Measurements from ENCODE around the gene NUP188.

Gene NUP188, protein sequence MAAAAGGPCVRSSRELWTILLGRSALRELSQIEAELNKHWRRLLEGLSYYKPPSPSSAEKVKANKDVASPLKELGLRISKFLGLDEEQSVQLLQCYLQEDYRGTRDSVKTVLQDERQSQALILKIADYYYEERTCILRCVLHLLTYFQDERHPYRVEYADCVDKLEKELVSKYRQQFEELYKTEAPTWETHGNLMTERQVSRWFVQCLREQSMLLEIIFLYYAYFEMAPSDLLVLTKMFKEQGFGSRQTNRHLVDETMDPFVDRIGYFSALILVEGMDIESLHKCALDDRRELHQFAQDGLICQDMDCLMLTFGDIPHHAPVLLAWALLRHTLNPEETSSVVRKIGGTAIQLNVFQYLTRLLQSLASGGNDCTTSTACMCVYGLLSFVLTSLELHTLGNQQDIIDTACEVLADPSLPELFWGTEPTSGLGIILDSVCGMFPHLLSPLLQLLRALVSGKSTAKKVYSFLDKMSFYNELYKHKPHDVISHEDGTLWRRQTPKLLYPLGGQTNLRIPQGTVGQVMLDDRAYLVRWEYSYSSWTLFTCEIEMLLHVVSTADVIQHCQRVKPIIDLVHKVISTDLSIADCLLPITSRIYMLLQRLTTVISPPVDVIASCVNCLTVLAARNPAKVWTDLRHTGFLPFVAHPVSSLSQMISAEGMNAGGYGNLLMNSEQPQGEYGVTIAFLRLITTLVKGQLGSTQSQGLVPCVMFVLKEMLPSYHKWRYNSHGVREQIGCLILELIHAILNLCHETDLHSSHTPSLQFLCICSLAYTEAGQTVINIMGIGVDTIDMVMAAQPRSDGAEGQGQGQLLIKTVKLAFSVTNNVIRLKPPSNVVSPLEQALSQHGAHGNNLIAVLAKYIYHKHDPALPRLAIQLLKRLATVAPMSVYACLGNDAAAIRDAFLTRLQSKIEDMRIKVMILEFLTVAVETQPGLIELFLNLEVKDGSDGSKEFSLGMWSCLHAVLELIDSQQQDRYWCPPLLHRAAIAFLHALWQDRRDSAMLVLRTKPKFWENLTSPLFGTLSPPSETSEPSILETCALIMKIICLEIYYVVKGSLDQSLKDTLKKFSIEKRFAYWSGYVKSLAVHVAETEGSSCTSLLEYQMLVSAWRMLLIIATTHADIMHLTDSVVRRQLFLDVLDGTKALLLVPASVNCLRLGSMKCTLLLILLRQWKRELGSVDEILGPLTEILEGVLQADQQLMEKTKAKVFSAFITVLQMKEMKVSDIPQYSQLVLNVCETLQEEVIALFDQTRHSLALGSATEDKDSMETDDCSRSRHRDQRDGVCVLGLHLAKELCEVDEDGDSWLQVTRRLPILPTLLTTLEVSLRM (N-terminal part only)

DNA sequence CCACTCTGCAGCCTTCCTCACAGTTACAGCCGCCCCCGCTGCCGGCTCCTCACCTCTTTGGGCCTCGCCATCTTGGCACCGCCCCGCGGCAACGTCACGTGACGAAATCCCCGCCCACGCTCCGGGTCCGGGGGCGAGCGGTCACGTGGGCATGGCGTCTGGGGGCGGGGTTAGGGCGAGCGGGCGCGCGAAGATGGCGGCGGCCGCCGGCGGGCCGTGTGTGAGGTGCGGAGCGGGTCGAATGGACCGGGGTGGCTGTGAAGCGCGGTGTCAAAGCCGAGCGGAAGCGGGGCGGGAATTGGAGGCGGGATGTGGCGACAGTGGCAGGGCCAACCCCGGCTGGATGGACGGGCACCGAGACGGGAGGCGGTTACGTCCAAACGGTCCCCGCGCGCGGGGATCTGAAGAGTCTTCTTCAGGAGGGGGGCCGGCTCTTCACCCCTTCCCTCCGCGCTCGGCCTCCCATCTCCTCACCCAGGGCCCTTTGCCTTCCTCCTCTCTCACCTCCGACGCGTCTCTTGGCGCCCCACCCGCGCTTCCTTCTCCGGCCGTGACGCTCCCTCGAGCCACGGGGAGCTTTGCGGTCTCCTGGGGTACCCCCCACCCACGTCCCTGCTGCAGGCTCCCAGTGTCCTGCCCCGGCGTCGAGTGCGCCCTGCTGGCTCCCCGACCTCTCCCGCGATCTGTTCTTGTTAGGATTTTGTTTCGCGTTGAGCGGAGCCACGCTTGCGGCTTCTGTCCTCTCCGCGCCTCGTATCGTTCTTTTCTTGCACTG, at the start of gene NUP188, which contains the start of gene DOLK:
NUP188 (plus strand) TSS at position 173 of the 775 bp plus-strand sequence; CDS start at position 194, 21 bp downstream.
DOLK (minus strand) TSS at position 77 of the 775 bp plus-strand sequence. CDS start 300 bp downstream, outside the sequence.
- intact Hi-C loops (cut with DNase I), result loop anchor here (5.0 kb wide), 1 partner anchor 90 kb away; the partner anchor contains the start of gene MIGA2

DNA sequence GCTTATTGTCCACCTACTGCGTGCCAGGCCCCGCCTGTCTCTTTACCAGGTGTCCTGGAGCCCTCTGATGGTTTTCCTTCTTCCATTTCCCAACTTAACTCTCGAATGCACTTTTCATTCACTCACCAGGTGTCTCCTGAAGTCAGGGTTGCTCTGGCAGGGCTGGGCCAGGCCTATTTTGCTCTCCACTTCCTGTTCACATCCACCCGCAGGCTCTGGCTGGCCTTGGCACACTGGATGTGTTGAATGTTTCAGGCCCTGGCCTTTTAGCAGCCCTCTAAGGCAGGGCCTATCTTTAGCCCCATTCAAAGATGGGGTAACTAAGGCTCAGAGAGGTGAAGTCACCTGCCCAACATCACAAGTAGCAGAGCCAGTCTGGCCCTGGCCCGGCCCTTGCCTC, 49.1 kb upstream of the NUP188 start:
- intact Hi-C loops (cut with DNase I), result no loop called here
- DNase-seq, result no peak

More for the DNA sequence above, at the start of gene NUP188, which contains the start of gene DOLK:
- DNase-seq, result peak; percentile 94 to 99 (median 98)

DNA sequence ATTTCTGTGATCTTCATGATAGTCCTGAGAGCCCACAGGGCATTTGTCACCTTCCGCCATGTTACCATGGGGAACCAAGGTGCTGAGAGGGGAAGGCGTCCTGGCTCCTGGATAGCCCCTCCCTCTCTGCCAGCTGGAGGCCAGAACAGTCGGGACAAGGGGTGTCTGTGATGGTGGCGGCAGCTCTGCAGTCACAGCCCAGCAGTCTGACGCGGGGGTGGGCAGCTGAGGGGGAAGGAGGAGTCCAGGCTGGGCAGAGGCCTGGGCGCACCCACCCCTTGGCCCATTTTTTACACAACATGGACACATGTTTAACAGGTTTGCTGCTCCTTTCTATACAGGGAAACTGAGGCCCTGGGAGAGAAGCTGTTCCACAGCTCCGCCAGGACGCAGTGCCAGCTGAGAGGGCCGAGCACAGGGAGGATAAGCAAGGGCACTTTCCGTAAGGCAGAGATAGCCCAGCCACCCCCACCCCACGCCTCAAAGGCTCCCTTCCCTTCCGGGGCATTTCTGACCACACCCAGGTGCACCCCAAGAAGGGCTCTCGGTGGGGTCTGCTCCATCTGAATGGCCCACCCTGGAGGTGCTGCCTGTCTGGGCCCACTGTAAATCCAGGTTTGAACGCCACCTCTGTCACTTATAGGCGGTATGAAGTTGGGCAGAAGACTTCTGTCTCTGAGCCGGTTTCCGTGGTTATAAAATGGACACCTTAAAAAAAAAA, 48.5 kb upstream of the NUP188 start:
- peak in 3 of 10 donors; percentile 35 to 86 (median 46) for DNase-seq
- intact Hi-C loops (cut with DNase I), result no loop called here

DNA sequence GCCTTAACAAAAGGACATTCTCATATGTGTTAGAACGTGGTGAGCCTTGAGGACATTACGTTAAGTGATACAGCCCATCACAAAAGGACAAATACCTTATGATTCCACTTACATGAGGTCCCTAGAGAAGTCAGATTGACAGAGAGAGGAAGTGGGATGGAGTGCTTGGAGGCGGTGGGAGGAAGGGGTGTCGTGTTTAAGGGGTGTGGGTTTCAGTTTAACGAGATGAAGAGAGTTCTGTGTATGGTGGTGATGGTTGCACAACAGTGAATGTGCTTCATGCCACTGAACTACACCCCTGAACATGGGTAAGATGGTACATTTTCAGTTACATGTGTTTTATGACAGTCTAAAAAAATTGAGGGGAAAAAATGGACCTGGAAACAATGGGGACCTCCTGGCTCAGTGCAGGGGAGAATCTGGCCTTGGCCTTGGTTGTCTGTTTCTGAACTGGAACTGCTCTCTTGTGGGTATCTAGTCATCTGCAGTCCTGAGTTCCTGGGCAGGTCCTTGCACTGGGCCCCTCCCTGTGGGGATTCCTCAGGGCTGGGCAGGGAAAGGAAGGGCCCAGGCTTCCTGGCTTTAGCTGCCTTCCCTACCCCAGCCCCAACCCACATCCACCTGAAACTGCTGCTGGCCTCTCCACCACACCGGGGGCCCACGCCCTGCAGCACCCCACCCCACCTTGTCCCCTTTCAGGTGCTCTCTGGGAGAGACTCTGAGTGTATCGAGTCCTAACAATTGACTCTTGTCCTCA, 47.8 kb upstream of the NUP188 start:
- intact Hi-C loops (cut with DNase I), result no loop called here
- DNase-seq, result no peak

DNA sequence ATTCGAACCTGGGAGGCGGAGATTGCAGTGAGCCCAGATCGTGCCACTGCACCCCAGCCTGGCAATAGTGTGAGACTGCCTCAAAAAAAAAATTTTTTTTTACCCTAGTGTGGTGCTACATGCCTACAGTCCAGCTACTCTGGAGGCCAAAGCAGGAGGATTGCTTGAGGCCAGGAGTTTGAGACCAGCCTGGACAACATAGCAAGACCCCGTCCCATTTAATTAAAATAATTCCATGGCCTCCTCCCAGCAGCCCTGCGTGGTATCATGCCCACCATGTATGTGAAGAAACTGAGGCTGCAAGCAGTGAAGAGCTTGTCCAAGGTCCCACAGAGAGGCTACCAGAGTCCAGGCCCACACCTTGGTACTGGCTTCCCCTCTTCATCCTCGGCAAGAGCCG, 46.1 kb upstream of the NUP188 start:
- no peak for DNase-seq
- intact Hi-C loops (cut with DNase I), result no loop called here

DNA sequence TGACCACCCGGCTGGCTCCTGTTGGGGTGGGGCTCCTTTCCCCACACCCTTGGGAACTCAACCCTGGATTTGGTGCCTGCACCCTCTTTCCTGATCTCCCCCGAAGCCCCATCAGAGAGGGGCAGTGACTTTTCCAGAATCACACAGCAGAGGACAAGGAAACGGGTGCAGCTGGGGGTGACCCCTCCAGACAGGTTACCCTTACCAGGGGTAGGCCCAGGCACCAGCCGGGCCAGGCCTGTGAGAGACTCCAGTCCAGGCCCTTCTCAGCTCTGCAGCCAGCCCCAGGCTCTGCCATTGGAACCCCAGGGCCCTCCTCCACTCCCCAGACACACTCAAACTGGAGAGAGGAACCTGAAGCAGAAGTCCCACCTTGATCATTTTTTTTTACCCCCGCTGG, 45.7 kb upstream of the NUP188 start:
- no peak for DNase-seq
- intact Hi-C loops (cut with DNase I), result no loop called here

DNA sequence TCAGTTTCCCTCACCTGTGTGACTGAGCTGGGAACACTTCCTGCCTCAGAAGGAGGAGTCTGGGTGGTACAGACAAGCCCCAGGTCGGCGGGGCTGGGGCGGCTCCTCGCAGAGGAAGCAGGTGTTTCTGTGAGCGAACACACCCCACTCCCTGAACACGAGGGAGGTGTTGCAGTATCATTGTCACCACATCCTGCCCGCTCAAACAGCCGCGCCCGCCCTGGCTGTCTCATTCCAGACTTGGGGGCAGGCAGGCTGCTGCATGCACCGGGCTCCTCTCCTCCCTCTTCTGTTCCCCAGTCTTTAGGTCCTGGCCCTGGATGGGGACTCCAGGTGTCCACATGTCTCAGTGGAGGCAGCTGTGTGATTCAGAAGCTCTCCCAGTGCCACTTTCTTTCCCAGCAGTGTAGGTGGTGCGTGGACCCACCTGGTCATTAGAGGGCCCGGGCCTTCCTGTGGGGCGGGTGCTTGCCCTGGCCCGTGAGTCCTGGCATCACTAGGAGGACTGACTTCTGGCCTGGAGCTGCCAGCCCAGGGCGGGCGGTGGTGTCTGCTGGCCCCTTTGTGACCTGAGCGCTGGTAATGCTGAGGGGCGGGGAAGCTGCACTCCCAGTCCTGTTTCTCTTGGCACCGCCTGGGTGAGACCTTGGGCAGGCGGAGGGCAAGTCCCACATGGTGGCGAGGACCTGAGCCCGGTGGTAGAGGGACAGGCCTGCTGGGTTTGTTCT, 45.0 kb upstream of the NUP188 start:
- intact Hi-C loops (cut with DNase I), result no loop called here
- DNase-seq, result peak in 2 of 10 donors; percentile 32 to 82

DNA sequence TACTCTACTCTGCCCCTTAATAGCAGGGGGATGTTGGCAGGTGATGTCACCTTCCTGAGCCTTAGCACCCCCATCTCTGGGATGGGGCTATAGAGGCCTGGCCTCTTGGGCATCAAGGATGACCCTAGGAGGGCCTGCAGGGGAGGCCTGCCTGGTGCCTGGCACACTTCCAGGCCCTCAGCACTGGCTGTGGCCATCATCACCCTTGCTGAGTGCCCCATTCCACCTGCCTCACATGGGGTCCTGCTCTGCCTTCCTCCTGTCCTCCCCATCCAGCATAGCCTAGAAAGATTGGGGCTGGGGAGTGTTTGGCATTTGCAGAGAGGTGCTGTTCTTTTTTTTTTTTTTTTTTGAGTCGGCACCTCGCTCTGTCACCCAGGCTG, 44.4 kb upstream of the NUP188 start:
- no peak for DNase-seq
- intact Hi-C loops (cut with DNase I), result no loop called here

DNA sequence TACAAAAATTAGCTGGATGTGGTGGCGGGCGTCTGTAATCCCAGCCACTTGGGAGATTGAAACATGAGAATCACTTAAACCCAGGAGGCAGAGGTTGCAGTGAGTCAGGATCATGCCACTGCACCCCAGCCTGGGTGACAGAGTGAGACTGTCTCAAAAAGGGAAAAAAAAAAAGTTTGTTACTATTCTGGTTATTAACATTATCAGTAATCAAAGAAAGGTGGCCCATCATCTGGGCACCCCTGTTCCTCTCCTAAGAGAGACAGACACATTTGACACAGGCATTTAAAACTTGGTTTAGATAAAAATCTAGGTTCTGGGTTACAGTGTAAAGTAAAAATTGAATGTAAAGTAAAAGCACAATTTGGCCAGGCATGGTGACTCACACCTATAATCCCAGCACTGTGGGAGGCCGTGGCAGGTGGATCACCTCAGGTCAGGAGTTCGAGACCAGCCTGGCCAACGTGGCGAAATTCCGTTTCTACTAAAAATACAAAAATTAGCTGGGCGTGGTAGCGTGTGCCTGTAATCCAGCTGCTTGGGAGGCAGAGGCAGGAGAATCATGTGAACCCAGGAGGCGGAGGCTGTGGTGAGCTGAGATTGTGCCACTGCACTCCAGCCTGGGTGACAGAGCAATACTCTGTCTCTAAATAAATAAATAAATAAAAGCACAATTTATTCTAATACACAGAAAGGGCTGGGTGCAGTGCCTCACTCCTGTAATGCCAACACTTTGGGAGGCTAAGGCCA, 43.5 kb upstream of the NUP188 start:
- DNase-seq, result no peak
- intact Hi-C loops (cut with DNase I), result no loop called here

DNA sequence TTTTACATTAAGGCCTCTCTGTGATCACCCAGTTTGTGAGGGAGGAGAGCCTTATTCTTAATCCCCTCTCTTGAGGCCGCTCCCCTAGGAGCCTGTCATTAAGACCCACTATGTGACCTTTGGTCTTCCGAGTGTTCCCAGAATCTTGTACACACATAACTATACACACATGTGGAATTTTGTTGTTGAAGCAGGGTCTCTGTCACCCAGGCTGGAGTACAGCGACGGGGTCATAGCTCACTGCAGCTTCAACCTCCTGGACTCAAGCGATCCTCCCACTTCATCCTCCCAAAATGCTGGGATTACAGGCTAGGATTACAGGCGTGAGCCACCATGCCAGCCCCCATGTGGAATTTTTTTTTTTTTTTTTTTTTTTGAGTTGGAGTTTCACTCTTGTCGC, 41.5 kb upstream of the NUP188 start:
- intact Hi-C loops (cut with DNase I), result no loop called here
- no peak for DNase-seq

DNA sequence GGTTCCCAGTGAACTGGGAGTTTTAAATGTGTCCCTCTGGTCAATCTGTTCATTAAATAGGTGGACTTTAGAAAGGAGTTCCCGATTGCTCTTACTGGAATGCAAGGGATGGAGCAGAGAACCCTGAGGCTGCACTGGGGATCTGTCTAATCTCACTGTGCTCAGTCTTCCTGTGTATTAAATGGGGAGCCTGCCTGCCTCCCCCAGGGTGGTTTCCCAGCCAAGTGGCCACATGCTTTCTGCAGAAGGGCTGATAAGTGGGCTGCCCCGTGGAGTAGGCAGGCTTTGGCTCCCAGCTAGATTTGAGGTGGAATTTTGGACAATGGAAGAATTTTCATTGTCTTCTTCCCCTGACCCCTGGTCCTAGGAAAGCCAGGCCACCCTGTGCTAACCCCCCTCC, 40.8 kb upstream of the NUP188 start:
- no peak for DNase-seq
- intact Hi-C loops (cut with DNase I), result no loop called here

DNA sequence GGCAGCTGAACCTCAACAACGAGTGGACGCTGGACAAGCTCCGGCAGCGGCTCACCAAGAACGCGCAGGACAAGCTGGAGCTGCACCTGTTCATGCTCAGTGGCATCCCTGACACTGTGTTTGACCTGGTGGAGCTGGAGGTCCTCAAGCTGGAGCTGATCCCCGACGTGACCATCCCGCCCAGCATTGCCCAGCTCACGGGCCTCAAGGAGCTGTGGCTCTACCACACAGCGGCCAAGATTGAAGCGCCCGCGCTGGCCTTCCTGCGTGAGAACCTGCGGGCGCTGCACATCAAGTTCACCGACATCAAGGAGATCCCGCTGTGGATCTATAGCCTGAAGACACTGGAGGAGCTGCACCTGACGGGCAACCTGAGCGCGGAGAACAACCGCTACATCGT, 39.1 kb upstream of the NUP188 start:
- intact Hi-C loops (cut with DNase I), result no loop called here
- no peak for DNase-seq

DNA sequence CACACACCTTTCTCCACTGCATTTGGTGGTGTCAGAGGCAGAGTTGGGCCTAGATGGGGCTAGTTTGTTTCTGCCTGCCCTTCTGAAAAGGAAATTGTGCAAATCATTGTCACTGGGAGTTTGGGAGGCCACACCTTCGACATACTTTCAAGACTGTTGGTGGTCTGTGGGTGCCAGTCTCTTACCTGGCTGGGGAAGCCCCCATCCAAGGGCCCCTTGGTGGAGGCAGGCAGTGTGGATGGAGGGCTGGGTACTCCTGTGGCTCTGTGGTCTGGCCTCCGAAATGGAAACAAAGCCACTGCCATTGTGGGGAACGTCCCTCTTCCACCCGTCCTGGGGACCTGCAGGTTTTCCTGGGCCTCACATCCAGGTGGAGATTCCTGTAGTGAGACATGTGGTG, 37.6 kb upstream of the NUP188 start:
- DNase-seq, result no peak
- intact Hi-C loops (cut with DNase I), result no loop called here

DNA sequence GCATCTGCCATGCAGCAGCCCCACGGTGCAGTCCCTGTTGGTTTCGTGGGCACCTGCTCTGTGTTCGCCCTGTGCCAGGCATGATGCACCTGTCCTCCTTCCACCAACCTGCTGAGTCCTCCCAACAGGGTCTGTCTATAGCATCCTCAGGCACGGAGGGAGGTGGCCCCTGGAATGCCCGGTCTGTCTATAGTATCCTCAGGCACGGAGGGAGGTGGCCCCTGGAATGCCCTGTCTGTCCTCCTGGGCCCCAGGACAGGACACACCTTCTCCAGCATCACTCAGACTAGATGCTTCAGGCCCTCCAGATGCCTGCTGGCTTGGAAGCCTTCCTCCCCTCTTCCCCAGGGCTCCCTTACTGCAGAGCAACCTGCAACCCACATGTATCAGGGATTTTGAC, 36.6 kb upstream of the NUP188 start:
- no peak for DNase-seq
- intact Hi-C loops (cut with DNase I), result no loop called here

DNA sequence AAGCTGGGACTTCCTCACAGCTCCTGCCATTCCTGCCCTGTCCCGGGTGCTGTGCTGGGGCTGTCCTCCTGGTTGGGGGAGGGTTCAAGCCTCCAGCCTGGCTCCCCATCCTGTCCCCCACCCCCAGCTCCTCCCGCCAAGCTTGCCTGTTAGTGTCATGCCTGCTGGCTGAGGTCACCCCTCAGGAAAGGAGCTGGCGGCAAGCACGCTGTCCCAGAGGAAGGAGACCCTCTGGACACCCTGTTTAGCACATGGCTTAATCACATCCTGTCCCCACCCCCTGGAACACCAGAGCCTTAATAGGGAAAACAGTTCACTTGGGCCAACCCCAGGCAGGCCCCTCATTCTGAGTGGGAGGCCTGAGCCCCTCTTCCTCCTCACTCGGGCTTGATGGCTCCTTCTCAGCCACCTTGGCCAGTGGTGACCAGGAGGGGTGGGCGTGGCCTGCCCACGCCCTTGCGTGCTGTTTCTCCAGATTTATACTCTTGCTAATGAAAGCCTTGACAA, 35.9 kb upstream of the NUP188 start:
- intact Hi-C loops (cut with DNase I), result no loop called here
- no peak for DNase-seq

DNA sequence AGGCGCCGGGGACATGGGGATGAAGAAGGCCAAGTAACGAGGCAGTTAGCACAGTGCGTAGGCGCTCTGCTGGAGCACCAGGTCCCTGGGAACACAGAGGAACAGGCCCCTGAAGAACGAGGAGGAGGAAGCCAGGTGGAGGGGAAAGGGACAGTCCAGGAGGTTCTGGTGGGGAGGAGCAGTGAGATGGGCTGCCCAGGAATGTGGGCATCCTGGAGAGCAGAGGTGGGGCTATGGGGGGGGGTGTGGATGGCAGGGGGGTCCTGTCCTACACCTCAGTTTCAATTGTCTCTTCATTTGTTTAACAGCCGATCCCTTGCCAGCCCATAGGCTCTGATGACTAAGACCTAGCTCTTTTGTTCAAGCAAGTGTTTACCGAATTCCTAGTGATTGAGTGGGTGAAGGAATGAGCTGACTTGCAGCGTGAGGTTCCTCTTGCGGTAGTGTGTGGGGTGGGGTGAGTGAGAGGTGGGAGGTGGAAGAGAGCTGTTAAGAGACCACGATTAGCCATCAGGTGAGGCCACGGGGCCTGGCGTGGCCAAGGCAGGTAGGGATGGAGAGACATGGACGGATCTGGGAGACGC, 35.1 kb upstream of the NUP188 start:
- intact Hi-C loops (cut with DNase I), result no loop called here
- no peak for DNase-seq
